Activated CD4-positive, alpha-beta T cell treated with anti-CD3 and anti-CD28 coated beads, Interleukin-2, amount 10 ng/mL, durations not matched to agents 24 days and 14 days (primary cell): ENCODE results near the gene FAM110A. TPM values are rescaled to one million over a fixed set of nuclear protein-coding genes. Genes with fewer than 3 reads are reported as not detected.

Experiments used
- DNase-seq: peaks from one replicate; pipeline ENCODE4 v3.0.0; 2022
- H3K27ac Mint-ChIP-seq: one replicate; pipeline ENCODE4 v1.8.0; 2022; ENCODE audit warnings: mild to moderate bottlenecking, mixed read lengths
- H3K27me3 Mint-ChIP-seq: one replicate; pipeline ENCODE4 v1.8.0; 2022; ENCODE audit warnings: mixed read lengths
- H3K36me3 Mint-ChIP-seq: one replicate; pipeline ENCODE4 v1.8.0; 2022; ENCODE audit warnings: low read depth, mild to moderate bottlenecking, mixed read lengths
- H3K4me1 Mint-ChIP-seq: one replicate; pipeline ENCODE4 v1.8.0; 2021; ENCODE audit warnings: mixed read lengths
- H3K4me3 Mint-ChIP-seq: one replicate; pipeline ENCODE4 v1.8.0; 2022; ENCODE audit warnings: mild to moderate bottlenecking, moderate library complexity, mixed read lengths
- H3K9me3 Mint-ChIP-seq: one replicate; pipeline ENCODE4 v1.8.0; 2021; ENCODE audit warnings: mixed read lengths
- intact Hi-C: fragments of 100-400 bp; cut with micrococcal nuclease; formaldehyde crosslinking; loops from one replicate; pipeline ENCODE4 v1.15.1; 2023
- total RNA-seq: library from RNA; stranded (reverse); gene quantifications from 2 replicates; pipeline ENCODE4 v1.2.3, GENCODE V29; 2022

FAM110A gene
- total RNA-seq, 1 donor from 2014 or later: 13.3 TPM

- no peaks in the 10 kb centered on the region for H3K36me3 Mint-ChIP-seq
- no peak for DNase-seq
- no peaks in the 10 kb centered on the region for H3K27me3 Mint-ChIP-seq
Measured at GRCh38 chr20:828987-829386, 4.5 kb upstream of the FAM110A start.

DNA sequence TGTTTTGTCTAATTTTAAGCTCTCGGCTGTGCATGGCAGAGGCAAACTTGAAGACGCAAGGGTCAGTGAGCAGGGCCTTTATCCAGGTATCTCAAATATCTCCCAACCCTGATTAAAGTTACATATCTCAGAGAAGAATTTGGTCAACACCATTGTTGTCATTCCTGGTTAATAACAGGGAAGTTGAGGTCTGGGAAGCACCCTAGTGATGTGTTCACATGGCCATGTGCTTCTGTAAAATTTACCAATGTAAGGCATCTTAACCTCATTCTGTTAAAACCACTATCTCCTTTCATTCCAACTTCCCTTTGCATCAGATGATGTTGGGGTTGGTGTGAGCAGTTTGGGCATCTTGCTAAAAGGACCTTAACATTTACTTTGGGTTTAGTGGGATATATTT lies 4.0 kb upstream of the FAM110A start:
- H3K9me3 Mint-ChIP-seq: no peaks in the 10 kb centered on the region
- no peak overlapping the region for H3K27ac Mint-ChIP-seq

More at GRCh38 chr20:828987-829386, 4.5 kb upstream of the FAM110A start:
- Mint-ChIP-seq H3K9me3 (no peaks in the 10 kb centered on the region), H3K4me3 (no peak overlapping the region), H3K4me1 (peaks cover 13% of the 10 kb centered on the region), H3K27ac (no peak overlapping the region)
- intact Hi-C loops: no loop called here

GRCh38 chr20:830011-830521 lies 3.4 kb upstream of the FAM110A start:
- no peaks in the 10 kb centered on the region for H3K9me3 Mint-ChIP-seq
- H3K27me3 Mint-ChIP-seq: no peaks in the 10 kb centered on the region
- DNase-seq: no peak
- H3K4me1 Mint-ChIP-seq: peaks cover 23% of the 10 kb centered on the region
- no peak overlapping the region for H3K4me3 Mint-ChIP-seq
- H3K27ac Mint-ChIP-seq: no peak overlapping the region
- intact Hi-C loops: loop anchor here (5.0 to 10.0 kb wide), 3 partner anchors 387 to 1272 kb away; partner anchors contain the start of gene STK35
- H3K36me3 Mint-ChIP-seq: no peaks in the 10 kb centered on the region

More for the DNA sequence above, 4.0 kb upstream of the FAM110A start:
- intact Hi-C loops: no loop called here
- no peak overlapping the region for H3K4me3 Mint-ChIP-seq
- H3K27me3 Mint-ChIP-seq: no peaks in the 10 kb centered on the region
- H3K36me3 Mint-ChIP-seq: no peaks in the 10 kb centered on the region
- peaks cover 18% of the 10 kb centered on the region for H3K4me1 Mint-ChIP-seq
- DNase-seq: no peak

GRCh38 chr20:831251-831650 lies 2.3 kb upstream of the FAM110A start:
- intact Hi-C loops: loop anchor here (5.0 to 10.0 kb wide), 3 partner anchors 386 to 1271 kb away; partner anchors contain the start of gene STK35
- no peak for DNase-seq
- peaks cover 2% of the 10 kb centered on the region for H3K36me3 Mint-ChIP-seq
- H3K27me3 Mint-ChIP-seq: no peaks in the 10 kb centered on the region
- no peak overlapping the region for H3K4me3 Mint-ChIP-seq
- no peak overlapping the region for H3K27ac Mint-ChIP-seq
- no peaks in the 10 kb centered on the region for H3K9me3 Mint-ChIP-seq
- peaks cover 24% of the 10 kb centered on the region for H3K4me1 Mint-ChIP-seq

DNA sequence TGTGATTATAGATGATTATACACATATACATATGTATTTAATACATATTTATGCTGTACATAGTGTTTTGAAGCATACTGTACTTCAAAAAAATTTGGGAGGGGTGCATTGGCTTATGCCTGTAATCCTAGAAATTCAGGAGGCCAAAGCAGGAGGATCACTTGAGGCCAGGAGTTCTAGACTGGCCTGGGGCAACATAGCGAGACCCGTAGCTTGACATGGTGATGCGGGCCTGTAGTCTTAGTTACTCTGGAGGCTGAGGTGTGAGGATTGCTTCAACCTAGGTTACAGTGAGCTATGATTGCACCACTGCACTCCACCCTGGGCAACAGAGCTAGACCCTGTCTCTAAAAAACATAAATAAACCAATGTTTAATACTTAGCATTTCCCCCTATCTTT lies 1.6 kb upstream of the FAM110A start:
- Mint-ChIP-seq H3K4me3 (no peak overlapping the region), H3K27ac (no peak overlapping the region), H3K36me3 (peaks cover 4% of the 10 kb centered on the region), H3K9me3 (no peaks in the 10 kb centered on the region), H3K4me1 (peaks cover 30% of the 10 kb centered on the region), H3K27me3 (no peaks in the 10 kb centered on the region)
- DNase-seq: no peak
- intact Hi-C loops: loop anchor here (5.0 to 10.0 kb wide), 3 partner anchors 385 to 1270 kb away; partner anchors contain the start of gene STK35

GRCh38 chr20:833121-833449 lies 430 bp upstream of the FAM110A start:
- H3K27me3 Mint-ChIP-seq: no peaks in the 10 kb centered on the region
- no peaks in the 10 kb centered on the region for H3K9me3 Mint-ChIP-seq
- no peak for DNase-seq
- peaks cover 8% of the 10 kb centered on the region for H3K36me3 Mint-ChIP-seq
- H3K4me1 Mint-ChIP-seq: peaks cover 39% of the 10 kb centered on the region
- H3K27ac Mint-ChIP-seq: peak overlapping the region; percentile 85
- intact Hi-C loops: loop anchor here (1.0 to 10.0 kb wide), 4 partner anchors 11 to 1269 kb away; partner anchors contain the start of gene STK35
- H3K4me3 Mint-ChIP-seq: peak overlapping the region; percentile 84

DNA sequence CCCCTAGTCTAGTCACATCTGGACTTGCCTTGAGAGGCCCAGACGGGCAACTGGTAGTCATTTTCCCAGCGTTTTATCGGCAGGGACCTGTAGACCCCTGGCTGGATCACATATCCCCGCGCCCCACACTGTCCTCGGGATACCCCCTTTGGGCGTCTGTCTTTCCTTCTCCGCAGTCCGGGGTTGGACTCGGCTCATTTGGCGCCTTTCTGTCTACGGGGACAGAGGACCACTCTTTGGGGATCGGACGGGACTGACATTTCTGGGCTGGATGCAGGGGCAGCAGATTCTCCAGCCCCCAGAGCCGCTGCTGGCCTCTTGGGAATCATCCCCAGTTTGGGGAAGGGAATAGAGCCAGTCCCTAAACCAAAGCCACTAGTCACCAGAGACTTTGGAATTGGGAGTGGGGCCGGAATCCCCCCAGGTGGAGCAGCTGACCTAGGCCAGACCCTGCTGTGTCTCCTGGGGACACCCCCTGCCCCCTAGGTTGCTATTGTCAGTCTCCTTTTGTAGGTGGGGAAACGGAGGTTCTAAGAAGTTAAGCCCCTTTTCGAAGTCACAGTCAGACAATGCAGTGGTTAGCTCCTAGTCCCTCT lies 734 bp downstream of the FAM110A start:
- Mint-ChIP-seq H3K27me3 (no peaks in the 10 kb centered on the region), H3K4me1 (peaks cover 45% of the 10 kb centered on the region)
- intact Hi-C loops: loop anchor here (2.0 to 10.0 kb wide), 5 partner anchors 181 to 1268 kb away; partner anchors contain the start of genes PSMF1, SRXN1 and STK35

DNA sequence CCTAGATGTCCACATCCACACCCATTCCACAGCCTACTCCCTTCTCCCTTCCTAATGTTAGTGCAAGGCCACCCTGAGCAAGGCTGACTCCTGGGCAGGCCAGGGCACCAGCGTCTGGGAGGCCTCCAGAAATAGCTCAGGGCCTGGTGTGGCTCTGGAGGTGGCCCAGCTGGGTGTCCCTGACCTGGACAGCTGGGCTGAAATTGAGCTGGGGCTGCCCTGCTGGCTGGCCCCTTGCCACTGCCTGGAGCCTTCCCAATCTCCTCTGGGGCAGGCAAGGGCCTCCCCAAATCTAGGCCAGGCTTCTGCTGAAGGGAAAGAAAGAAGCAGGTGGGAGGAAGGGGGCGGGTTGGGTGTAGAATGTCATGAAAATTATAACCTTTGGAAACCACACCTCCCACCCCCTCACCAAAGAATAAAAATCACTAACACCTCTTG lies 2.1 kb downstream of the FAM110A start:
- H3K27ac Mint-ChIP-seq: peak overlapping the region; percentile 82
- H3K4me1 Mint-ChIP-seq: peaks cover 53% of the 10 kb centered on the region
- H3K27me3 Mint-ChIP-seq: no peaks in the 10 kb centered on the region
- peak overlapping the region; percentile 81 for H3K4me3 Mint-ChIP-seq
- no peak for DNase-seq
- intact Hi-C loops: loop anchor here (2.0 to 10.0 kb wide), 3 partner anchors 183 to 849 kb away; partner anchors contain the start of genes PSMF1 and SRXN1
- no peaks in the 10 kb centered on the region for H3K9me3 Mint-ChIP-seq
- peaks cover 15% of the 10 kb centered on the region for H3K36me3 Mint-ChIP-seq

More for the DNA sequence above, 734 bp downstream of the FAM110A start:
- Mint-ChIP-seq H3K9me3 (no peaks in the 10 kb centered on the region), H3K27ac (peak overlapping the region; percentile 85), H3K4me3 (peak overlapping the region; percentile 84), H3K36me3 (peaks cover 11% of the 10 kb centered on the region)
- no peak for DNase-seq

DNA sequence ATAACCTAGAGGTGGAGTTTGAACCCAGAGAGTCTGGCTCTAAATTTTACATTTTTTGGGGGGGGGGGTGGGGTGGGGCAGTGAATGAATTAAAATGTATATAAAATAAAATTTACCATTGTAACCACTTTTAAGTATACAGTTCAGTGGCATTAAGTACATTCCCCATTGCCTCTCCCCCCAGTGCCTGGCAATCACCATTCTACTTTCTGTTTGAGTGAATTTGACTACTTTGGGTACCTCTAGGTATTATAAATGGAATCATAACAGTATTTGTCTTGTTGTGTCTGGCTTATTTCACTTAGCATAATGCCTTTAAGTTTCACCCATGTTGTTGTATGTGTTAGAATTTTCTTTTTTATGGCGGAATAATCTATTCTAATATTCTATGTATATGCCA lies 2.7 kb downstream of the FAM110A start:
- peak overlapping the region; percentile 81 for H3K4me3 Mint-ChIP-seq

DNA sequence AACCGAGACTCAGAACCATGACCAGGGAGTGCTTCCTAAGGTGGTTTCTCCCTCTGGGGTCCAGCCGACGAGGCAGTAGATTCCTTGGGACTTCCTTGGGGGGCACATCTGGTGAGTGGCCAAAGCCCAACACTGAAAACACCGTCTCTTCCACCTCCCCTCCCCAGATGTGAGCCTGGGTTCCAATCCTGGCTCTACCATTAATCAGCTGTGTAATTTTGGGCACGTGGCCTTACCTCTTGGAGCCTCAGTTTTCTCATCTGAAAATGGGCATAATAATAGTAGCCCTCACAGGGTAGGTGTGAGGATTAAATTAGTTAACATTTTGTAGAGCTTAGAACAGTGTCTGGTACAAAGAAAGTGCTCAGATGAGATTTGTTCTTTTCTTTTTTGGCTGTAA lies 5.5 kb downstream of the FAM110A start:
- H3K4me3 Mint-ChIP-seq: no peak overlapping the region
- H3K27me3 Mint-ChIP-seq: no peaks in the 10 kb centered on the region
- DNase-seq: no peak
- intact Hi-C loops: loop anchor here (10.0 kb wide), 1 partner anchor 846 kb away; no protein-coding TSS in a partner anchor
- H3K27ac Mint-ChIP-seq: no peak overlapping the region
- peaks cover 56% of the 10 kb centered on the region for H3K4me1 Mint-ChIP-seq
- peaks cover 15% of the 10 kb centered on the region for H3K36me3 Mint-ChIP-seq
- no peaks in the 10 kb centered on the region for H3K9me3 Mint-ChIP-seq

More for the DNA sequence above, 2.7 kb downstream of the FAM110A start:
- DNase-seq: no peak
- H3K27me3 Mint-ChIP-seq: no peaks in the 10 kb centered on the region
- no peaks in the 10 kb centered on the region for H3K9me3 Mint-ChIP-seq
- H3K27ac Mint-ChIP-seq: peak overlapping the region; percentile 82
- H3K36me3 Mint-ChIP-seq: peaks cover 15% of the 10 kb centered on the region
- peaks cover 53% of the 10 kb centered on the region for H3K4me1 Mint-ChIP-seq
- intact Hi-C loops: loop anchor here (10.0 kb wide), 1 partner anchor 849 kb away; no protein-coding TSS in a partner anchor

GRCh38 chr20:839626-840025 lies 6.1 kb downstream of the FAM110A start:
- intact Hi-C loops: loop anchor here (10.0 kb wide), 3 partner anchors 295 to 845 kb away; partner anchors contain the start of genes CSNK2A1 and NSFL1C
- H3K36me3 Mint-ChIP-seq: peaks cover 15% of the 10 kb centered on the region
- H3K27ac Mint-ChIP-seq: peak overlapping the region; percentile 51
- no peak for DNase-seq
- H3K9me3 Mint-ChIP-seq: no peaks in the 10 kb centered on the region
- H3K4me3 Mint-ChIP-seq: no peak overlapping the region
- H3K4me1 Mint-ChIP-seq: peaks cover 55% of the 10 kb centered on the region
- H3K27me3 Mint-ChIP-seq: no peaks in the 10 kb centered on the region

DNA sequence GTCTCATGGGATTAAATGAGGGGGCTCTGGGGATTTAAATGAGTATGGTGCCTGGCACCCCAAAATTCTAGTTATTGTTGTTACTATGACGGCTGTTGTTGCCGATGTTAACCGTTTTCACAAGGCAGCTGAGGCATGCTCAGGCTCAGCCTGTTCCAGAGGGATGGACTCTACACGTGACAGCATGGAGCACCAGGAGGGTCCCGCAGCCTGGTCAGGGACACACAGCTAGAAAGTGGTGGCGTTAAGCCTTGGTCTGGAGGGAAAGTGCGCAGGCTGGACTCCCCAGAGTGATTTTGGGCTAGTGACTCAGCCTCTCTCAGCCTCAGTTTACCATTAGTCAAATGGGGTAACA lies 7.0 kb downstream of the FAM110A start:
- Mint-ChIP-seq H3K4me3 (peak overlapping the region; percentile 58), H3K27ac (no peak overlapping the region), H3K9me3 (no peaks in the 10 kb centered on the region), H3K4me1 (peaks cover 48% of the 10 kb centered on the region), H3K27me3 (no peaks in the 10 kb centered on the region), H3K36me3 (peaks cover 14% of the 10 kb centered on the region)
- intact Hi-C loops: loop anchor here (10.0 kb wide), 2 partner anchors 296 to 624 kb away; partner anchors contain the start of genes CSNK2A1 and NSFL1C
- DNase-seq: no peak

DNA sequence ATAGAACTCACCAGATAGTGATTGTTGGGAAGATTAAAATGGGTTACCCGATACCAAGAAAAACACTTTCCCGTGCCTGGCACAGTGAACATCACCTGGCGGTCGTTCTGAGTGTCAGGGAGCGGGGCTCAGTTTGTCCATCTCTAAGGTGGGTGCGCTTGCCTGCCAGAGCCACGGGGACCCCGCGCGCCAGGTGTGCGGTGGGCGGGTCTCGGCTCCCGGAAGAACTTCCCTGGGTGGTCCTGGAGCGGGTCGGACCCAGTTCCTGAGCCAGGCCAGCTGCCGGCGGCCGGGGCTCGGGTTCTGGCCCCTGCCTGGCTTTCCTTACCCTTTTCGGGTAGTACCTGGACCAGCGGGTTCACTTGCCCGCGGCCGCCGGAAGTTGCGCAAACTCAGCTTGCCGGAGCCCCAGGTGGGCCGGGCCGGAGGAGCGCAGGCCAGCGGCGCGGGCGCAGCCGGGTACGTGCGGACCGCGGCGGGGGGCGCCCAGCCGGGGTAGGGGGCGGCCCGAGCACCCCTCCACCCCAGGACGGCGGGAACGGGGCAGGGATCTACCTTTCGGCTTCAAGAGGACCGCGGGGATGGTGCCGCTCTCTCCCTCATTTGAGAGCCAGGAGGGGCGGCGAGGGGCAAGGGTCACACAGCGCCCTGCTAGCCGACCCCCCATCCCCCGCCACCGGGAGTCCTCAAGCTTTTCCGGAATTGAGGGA lies 7.5 kb downstream of the FAM110A start:
- Mint-ChIP-seq H3K4me1 (peaks cover 47% of the 10 kb centered on the region), H3K4me3 (peak overlapping the region; percentile 69), H3K27me3 (no peaks in the 10 kb centered on the region), H3K27ac (no peak overlapping the region), H3K36me3 (peaks cover 13% of the 10 kb centered on the region), H3K9me3 (no peaks in the 10 kb centered on the region)
- intact Hi-C loops: loop anchor here (10.0 kb wide), 2 partner anchors 296 to 624 kb away; partner anchors contain the start of genes CSNK2A1 and NSFL1C
- DNase-seq: peak; percentile 81
